Natural killer cell (primary cell): ENCODE data around the gene INPP5D. TPM values are rescaled to one million over a fixed set of nuclear protein-coding genes. Genes with fewer than 3 reads are reported as not detected.

Experiments
- ATAC-seq, 3 donors: fragments of 150-1000 bp in 2 of 3; fragments of 200-7000 bp in 1 of 3; cut with Tn5 transposase; 1 replicate in 1 of 3; 2 replicates in 2 of 3; pipeline ENCODE4 v1.10.0; 2021; ENCODE audit warnings: mild to moderate bottlenecking in 2 of 3, moderate library complexity in 2 of 3
- DNase-seq, 2 donors: peaks; one replicate each; pipeline versions ENCODE4 v3.0.0 to v3.0.0-alpha.2; 2013 to 2021; ENCODE audit warnings: mixed read lengths in 1 of 2
- H3K27ac ChIP-seq: one replicate; pipeline ENCODE4 v1.5.1; 2013; ENCODE audit warnings: mild to moderate bottlenecking, low read length
- H3K27me3 ChIP-seq: one replicate; pipeline ENCODE4 v1.6.1; 2013; ENCODE audit warnings: low read length; ENCODE audit not compliant: control insufficient read depth, insufficient read depth
- H3K36me3 ChIP-seq: one replicate; pipeline ENCODE4 v1.6.1; 2013; ENCODE audit warnings: low read length; ENCODE audit not compliant: control insufficient read depth, insufficient read depth
- H3K4me1 ChIP-seq: one replicate; pipeline ENCODE4 v1.6.1; 2013; ENCODE audit warnings: low read length; ENCODE audit not compliant: control insufficient read depth, insufficient read depth
- H3K4me3 ChIP-seq: one replicate; pipeline ENCODE4 v1.5.1; 2013; ENCODE audit warnings: low read length
- H3K9me3 ChIP-seq: one replicate; pipeline ENCODE4 v1.6.1; 2013; ENCODE audit warnings: low read length; ENCODE audit not compliant: control insufficient read depth, insufficient read depth
- H3K27ac Mint-ChIP-seq, 2 donors: one replicate each; pipeline ENCODE4 v1.8.0; 2022; ENCODE audit warnings: mild to moderate bottlenecking in 2 of 2, mixed read lengths in 2 of 2, moderate library complexity in 1 of 2
- H3K27me3 Mint-ChIP-seq, 2 donors: one replicate each; pipeline ENCODE4 v1.8.0; 2022; ENCODE audit warnings: low read depth in 2 of 2, mixed read lengths in 2 of 2
- H3K36me3 Mint-ChIP-seq: one replicate; pipeline ENCODE4 v1.8.0; 2022; ENCODE audit warnings: mixed read lengths
- H3K4me1 Mint-ChIP-seq, 2 donors: one replicate each; pipeline ENCODE4 v1.8.0; 2022; ENCODE audit warnings: mixed read lengths in 2 of 2
- H3K4me3 Mint-ChIP-seq: one replicate; pipeline ENCODE4 v1.8.0; 2022; ENCODE audit warnings: mild to moderate bottlenecking, moderate library complexity, mixed read lengths
- H3K9me3 Mint-ChIP-seq, 2 donors: one replicate each; pipeline ENCODE4 v1.8.0; 2022; ENCODE audit warnings: mixed read lengths in 2 of 2
- WGBS: methylation state at CpG from one replicate; pipeline ENCODE4 v1.1.7; 2013; ENCODE audit warnings: missing lambda C conversion rate; ENCODE audit not compliant: insufficient coverage; 5-methylcytosine and 5-hydroxymethylcytosine counted together
- intact Hi-C: fragments of 100-400 bp; cut with micrococcal nuclease; formaldehyde crosslinking; loops from one replicate; pipeline ENCODE4 v1.14.2; 2022
- total RNA-seq, 4 donors: library from RNA; stranded (reverse); fragments of 120-200 nt in 1 of 4; gene quantifications; one replicate each; pipeline versions ENCODE4 v1.2.3 to v1.2.4, GENCODE V29; 2013 to 2022
- TF ChIP-seq, protein P1 (sequence below): fragments of 200-600 bp; IDR thresholded peaks from one replicate; pipeline ENCODE4 v1.8.0; 2022; ENCODE audit warnings: antibody characterized with exemption

INPP5D gene
- total RNA-seq, 3 donors from 2014 or later (not counting 1 experiment from before 2014, with no cell fraction given): 385 to 498 (median 497) TPM

DNA sequence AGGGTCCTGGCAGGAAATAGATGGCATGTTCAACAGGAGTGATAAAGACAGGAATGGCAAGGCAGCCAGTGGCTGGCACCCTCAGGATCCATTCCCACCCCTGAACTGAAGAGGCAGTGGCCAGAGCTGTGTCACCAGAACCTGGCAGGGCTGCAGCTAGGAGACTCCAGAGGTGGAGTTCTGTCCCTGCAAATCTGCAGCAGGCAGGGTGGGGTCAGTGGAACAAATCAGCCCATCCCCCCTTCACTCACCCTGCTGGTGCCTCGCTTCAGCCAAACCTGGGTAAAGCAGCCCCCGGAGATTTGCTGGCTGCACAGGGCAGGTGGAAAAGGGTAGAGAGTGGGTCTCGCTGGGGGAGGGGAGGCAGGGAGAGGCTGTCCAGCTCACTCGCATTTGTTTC is 12.7 kb downstream of the INPP5D start:
- DNase-seq (peak in 1 of 2 donors; percentile 12), ATAC-seq (no peak)
- WGBS: 76% methylated on average over 4 of the region's 4 CpGs
- Histone ChIP-seq H3K27ac (peak overlapping the region; percentile 10), H3K27me3 (no peaks in the 10 kb centered on the region), H3K36me3 (peaks cover 34% of the 10 kb centered on the region), H3K9me3 (no peaks in the 10 kb centered on the region), H3K4me3 (no peak overlapping the region), H3K4me1 (peaks cover 71% of the 10 kb centered on the region)
- H3K36me3 Mint-ChIP-seq: peaks cover 7% of the 10 kb centered on the region
- TF ChIP-seq, protein P1, sequence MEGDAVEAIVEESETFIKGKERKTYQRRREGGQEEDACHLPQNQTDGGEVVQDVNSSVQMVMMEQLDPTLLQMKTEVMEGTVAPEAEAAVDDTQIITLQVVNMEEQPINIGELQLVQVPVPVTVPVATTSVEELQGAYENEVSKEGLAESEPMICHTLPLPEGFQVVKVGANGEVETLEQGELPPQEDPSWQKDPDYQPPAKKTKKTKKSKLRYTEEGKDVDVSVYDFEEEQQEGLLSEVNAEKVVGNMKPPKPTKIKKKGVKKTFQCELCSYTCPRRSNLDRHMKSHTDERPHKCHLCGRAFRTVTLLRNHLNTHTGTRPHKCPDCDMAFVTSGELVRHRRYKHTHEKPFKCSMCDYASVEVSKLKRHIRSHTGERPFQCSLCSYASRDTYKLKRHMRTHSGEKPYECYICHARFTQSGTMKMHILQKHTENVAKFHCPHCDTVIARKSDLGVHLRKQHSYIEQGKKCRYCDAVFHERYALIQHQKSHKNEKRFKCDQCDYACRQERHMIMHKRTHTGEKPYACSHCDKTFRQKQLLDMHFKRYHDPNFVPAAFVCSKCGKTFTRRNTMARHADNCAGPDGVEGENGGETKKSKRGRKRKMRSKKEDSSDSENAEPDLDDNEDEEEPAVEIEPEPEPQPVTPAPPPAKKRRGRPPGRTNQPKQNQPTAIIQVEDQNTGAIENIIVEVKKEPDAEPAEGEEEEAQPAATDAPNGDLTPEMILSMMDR: no peak
- no peak overlapping the region for H3K4me3 Mint-ChIP-seq
- H3K4me1 Mint-ChIP-seq: peaks cover 34 to 37% of the 10 kb centered on the region in 2 donors
- intact Hi-C loops: no loop called here
- no peaks in the 10 kb centered on the region for H3K27me3 Mint-ChIP-seq
- no peaks in the 10 kb centered on the region for H3K9me3 Mint-ChIP-seq
- H3K27ac Mint-ChIP-seq: no peak overlapping the region

DNA sequence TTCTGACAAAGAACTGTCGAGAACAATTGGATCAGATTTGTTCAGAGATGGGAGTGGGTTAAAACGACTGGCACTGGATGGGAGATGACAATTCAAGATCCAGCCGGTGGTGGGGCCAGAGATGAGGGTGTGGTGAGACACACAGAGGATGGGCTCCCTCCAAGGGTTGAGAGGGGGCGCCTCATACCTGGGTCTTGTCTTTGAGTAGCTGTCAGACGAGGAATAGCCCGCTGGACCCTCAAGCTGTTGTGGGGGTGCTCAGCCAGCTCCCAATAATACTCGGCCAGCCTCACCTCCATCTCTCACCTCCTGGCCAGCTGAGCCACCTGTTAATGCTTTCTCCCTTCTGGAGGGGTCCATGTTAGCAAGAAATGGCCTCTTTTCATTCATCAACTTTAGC is 14.0 kb downstream of the INPP5D start:
- Histone ChIP-seq H3K27ac (peak overlapping the region; percentile 80), H3K4me3 (no peak overlapping the region), H3K9me3 (no peaks in the 10 kb centered on the region), H3K4me1 (peaks cover 71% of the 10 kb centered on the region), H3K36me3 (peaks cover 37% of the 10 kb centered on the region), H3K27me3 (no peaks in the 10 kb centered on the region)
- 74% methylated on average over 7 of the region's 7 CpGs for WGBS
- DNase-seq (peak in 1 of 2 donors; percentile 13), ATAC-seq (no peak)
- Mint-ChIP-seq H3K27ac (no peak overlapping the region), H3K36me3 (peaks cover 7% of the 10 kb centered on the region), H3K4me3 (no peak overlapping the region), H3K4me1 (peaks cover 37% of the 10 kb centered on the region in 2 donors), H3K9me3 (no peaks in the 10 kb centered on the region), H3K27me3 (no peaks in the 10 kb centered on the region)
- TF ChIP-seq, protein P1: no peak
- intact Hi-C loops: no loop called here

DNA sequence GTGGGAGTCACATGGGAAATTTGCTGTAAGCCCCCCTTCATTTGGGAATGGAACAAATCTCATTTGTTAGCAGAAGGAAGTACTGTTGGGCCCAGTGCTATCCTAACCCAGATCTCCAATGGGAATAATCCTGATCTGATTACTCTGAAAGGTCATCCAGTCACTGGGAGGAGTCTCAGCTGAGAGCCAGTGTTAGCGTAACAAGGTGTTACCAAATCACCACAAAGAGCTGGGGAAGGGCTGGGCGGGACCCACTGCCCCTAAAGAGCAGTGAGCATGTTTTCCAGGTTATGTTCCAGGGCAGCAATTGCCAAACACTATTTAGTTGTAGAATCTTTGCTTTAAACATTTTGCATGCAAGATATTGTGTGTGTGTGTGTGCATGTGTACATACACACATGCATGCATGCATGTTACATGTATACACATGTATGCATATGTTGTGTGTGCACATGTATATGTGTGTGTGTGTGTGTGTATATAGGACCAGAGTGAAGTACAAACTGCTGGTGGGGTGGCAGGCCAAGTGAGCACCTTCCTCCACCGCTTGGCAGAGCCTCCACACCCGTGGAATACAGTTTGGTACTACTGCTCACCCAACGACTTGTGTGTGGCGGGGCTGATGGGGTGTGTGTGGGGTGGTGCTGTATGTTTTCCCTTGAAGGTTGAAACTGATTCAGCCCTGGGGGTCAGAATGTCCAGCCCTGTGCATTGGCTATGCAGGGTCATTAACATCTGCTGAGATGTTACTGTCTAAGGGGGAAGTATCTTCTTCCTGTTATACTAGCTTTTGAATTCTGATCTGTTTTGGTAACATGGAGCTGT is 15.2 kb downstream of the INPP5D start:
- Histone ChIP-seq H3K27ac (peak overlapping the region; percentile 80), H3K27me3 (no peaks in the 10 kb centered on the region), H3K4me3 (no peak overlapping the region), H3K4me1 (peaks cover 80% of the 10 kb centered on the region), H3K9me3 (no peaks in the 10 kb centered on the region), H3K36me3 (peaks cover 36% of the 10 kb centered on the region)
- ATAC-seq (peak; percentile 12 to 40 (median 23)), DNase-seq (peak; percentile 16 to 47)
- H3K36me3 Mint-ChIP-seq: peaks cover 7% of the 10 kb centered on the region
- no peak overlapping the region for H3K27ac Mint-ChIP-seq
- H3K9me3 Mint-ChIP-seq: no peaks in the 10 kb centered on the region
- no peak overlapping the region for H3K4me3 Mint-ChIP-seq
- no peaks in the 10 kb centered on the region for H3K27me3 Mint-ChIP-seq
- 14% methylated on average over 6 of the region's 6 CpGs for WGBS
- peaks cover 36% of the 10 kb centered on the region in 2 donors for H3K4me1 Mint-ChIP-seq
- TF ChIP-seq, protein P1: no peak
- intact Hi-C loops: loop anchor here (5.0 kb wide), 1 partner anchor 37 kb away; no protein-coding TSS in a partner anchor
